BE2C (cell line): Measurements from ENCODE around the gene USP8. TPM values are rescaled to one million over a fixed set of nuclear protein-coding genes. Genes with fewer than 3 reads are reported as not detected.
"Not testable (repeated sequence)": the region's sequence is repeated elsewhere in the genome, so short reads cannot be mapped to it uniquely, and the experiment has no call there.

Experiments
- DNase-seq: peaks from one replicate; pipeline ENCODE4 v3.0.0-alpha.2; 2020
- H3K27me3 ChIP-seq: fragments of 250-450 bp; sonication (Bioruptor Pico); 2 replicates; pipeline ENCODE4 v1.5.1; 2020; ENCODE audit warnings: mild to moderate bottlenecking
- H3K36me3 ChIP-seq: fragments of 250-450 bp; sonication (Bioruptor Pico); 2 replicates; pipeline ENCODE4 v1.5.1; 2020; ENCODE audit warnings: mild to moderate bottlenecking
- H3K4me1 ChIP-seq: fragments of 250-450 bp; sonication (Bioruptor Pico); 2 replicates; pipeline ENCODE4 v1.5.1; 2020
- H3K4me3 ChIP-seq: 2 replicates; pipeline ENCODE4 v1.5.1; 2011; ENCODE audit warnings: low read depth, low read length
- H3K9me3 ChIP-seq: fragments of 250-450 bp; sonication (Bioruptor Pico); 2 replicates; pipeline ENCODE4 v1.5.1; 2020
- polyA plus RNA-seq: library from polyadenylated mRNA; unstranded; fragments of >200 nt; gene quantifications from one replicate; pipeline ENCODE4 v1.2.1, GENCODE V29; 2012; ENCODE audit warnings: low read depth, missing spikeins; ENCODE audit not compliant: insufficient read length, insufficient read depth
- TF ChIP-seq, protein P1 (sequence below): IDR thresholded peaks from 2 replicates; pipeline ENCODE4 v1.5.1; 2012; ENCODE audit warnings: mild to moderate bottlenecking, low read depth, low read length

The USP8 gene
- 25.1 TPM for polyA plus RNA-seq

DNA sequence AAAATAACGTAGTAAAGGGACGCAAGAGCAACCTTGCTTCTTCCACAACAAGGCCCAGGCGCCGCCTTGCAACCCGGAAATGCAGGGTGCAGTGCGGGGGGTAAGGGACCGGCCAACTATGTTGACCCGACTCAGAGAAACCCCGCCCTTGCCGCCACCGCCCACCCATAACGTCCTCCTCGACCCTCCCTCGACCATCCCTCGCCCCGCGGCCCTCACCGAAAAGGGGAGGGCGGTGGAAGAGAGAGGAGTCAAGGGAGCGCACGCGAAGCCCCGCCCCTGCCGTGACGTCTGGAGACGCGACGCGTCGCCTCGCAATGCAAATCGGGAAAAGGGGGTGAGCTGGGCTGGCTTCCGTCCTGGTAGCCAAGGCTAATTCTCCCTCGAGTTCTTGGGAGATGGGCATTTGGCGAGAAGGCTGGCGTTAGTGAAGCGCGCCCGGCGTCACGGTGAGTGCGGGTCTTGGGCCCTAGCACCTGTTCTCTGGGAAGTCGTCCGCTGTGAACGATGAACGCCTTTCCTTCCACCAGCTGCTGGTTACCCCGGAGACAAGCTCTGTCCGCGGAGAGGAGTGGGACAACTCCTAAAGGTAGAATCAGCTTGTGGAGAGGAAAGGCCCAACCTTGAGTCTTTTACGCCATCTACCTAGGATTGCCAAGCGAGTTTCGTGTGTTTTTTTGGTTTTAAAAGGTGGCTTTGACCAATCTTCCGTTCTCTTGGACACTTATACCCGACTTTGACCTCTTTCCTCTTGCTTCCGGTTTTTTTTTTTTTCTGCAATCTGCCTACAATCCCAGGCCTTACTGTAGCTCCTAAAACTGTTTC is at the start of gene USP8:
Gene USP8, plus strand, starts transcription at position 340 of the 825 bp plus-strand sequence. CDS start 14,669 bp downstream, outside the sequence.
- peak; percentile 99 for DNase-seq

DNA sequence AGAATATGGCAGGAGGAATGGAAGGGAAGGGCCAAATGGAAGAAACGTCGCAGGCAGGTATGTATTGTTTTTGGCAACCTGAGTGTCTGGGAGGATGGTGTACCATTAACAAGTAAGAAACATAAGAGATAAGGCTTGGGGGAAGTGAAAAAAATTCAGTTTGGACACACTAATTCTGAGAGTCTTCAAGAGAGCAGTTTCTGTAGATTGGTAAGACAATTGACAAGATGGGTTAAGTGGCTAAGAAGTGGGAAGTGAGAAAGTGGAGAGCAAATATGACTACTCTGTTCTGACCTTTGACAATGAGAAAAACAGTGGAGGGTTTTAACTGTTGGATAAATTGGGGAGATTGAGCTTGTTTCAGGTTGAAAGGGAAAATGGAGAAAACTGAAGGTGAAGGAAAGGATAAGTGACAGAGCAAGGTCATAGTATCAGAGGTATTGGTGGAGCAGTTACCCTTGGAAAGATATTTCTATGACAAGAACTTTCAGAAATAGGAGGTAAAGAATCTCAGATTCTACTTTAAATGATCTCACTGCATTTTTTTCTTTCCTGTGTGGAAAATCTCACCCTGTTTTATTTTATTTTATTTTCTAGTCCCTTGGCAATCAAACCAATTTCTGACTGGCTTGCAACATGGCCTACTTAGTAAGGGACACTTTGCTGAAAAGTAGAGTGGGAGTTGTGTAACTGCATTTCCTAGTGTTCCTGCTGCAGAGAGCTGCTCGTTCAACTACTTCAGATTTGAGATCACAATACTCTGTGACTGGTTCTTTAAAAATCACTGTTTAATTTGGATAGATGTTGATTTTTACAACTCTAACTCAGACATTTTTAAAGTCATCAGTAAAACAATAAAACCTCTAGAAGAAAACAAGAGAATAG is 46.1 kb upstream of the USP8 start:
- TF ChIP-seq, protein P1, sequence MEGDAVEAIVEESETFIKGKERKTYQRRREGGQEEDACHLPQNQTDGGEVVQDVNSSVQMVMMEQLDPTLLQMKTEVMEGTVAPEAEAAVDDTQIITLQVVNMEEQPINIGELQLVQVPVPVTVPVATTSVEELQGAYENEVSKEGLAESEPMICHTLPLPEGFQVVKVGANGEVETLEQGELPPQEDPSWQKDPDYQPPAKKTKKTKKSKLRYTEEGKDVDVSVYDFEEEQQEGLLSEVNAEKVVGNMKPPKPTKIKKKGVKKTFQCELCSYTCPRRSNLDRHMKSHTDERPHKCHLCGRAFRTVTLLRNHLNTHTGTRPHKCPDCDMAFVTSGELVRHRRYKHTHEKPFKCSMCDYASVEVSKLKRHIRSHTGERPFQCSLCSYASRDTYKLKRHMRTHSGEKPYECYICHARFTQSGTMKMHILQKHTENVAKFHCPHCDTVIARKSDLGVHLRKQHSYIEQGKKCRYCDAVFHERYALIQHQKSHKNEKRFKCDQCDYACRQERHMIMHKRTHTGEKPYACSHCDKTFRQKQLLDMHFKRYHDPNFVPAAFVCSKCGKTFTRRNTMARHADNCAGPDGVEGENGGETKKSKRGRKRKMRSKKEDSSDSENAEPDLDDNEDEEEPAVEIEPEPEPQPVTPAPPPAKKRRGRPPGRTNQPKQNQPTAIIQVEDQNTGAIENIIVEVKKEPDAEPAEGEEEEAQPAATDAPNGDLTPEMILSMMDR = no peak
- Histone ChIP-seq H3K27me3 (no peaks in the 10 kb centered on the region), H3K4me3 (no peak overlapping the region), H3K9me3 (no peaks in the 10 kb centered on the region), H3K36me3 (no peaks in the 10 kb centered on the region), H3K4me1 (no peaks in the 10 kb centered on the region)
- no peak for DNase-seq

More for the DNA sequence above, at the start of gene USP8:
- Histone ChIP-seq H3K27me3 (no peaks in the 10 kb centered on the region), H3K4me1 (no peaks in the 10 kb centered on the region), H3K9me3 (no peaks in the 10 kb centered on the region), H3K36me3 (no peaks in the 10 kb centered on the region; the same call in 1 of the 2 replicates), H3K4me3 (peak within 1 kb of the TSS; percentile 87)
- TF ChIP-seq, protein P1 = no peak

DNA sequence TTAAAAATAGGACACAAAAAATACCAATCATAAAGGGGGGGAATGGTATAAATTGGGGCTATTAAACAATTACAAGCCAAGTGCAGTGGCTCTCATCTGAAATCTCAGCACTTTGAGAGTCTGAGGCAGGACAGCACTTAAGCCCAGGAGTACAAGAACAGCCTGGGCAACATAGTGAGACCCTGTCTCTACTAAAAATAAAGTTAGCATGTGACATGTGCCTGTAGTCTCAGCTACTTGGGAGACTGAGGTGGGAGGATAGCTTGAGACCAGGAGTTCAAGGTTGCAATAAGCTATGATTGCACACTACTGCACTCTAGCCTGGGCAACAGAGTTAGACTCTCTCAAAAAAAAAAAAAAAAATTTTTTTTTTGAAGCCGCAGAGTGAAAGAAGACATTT is 45.4 kb upstream of the USP8 start:
- Histone ChIP-seq H3K4me1 (no peaks in the 10 kb centered on the region), H3K9me3 (no peaks in the 10 kb centered on the region), H3K36me3 (no peaks in the 10 kb centered on the region), H3K27me3 (no peaks in the 10 kb centered on the region), H3K4me3 (no peak overlapping the region)
- TF ChIP-seq, protein P1 = no peak
- no peak for DNase-seq

DNA sequence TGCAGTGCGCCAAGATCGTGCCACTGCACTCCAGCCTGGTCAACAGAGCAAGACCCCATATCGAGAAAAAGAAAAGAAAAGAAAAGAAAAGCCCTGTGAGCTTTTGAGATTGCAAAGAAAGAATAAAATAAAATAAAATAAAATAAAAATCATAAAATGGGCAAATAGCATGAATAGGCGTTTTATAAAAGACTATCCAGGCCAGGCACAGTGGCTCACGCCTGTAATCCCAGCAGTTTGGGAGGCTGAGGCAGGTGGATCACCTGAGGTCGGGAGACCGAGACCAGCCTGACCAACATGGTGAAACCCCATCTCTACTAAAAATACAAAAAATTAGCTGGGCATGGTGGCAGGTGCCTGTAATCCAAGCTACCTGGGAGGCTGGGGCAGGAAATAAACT is 44.8 kb upstream of the USP8 start:
- not testable (repeated sequence) for H3K27me3 ChIP-seq, H3K36me3 ChIP-seq, H3K4me1 ChIP-seq, H3K4me3 ChIP-seq, H3K9me3 ChIP-seq, DNase-seq

DNA sequence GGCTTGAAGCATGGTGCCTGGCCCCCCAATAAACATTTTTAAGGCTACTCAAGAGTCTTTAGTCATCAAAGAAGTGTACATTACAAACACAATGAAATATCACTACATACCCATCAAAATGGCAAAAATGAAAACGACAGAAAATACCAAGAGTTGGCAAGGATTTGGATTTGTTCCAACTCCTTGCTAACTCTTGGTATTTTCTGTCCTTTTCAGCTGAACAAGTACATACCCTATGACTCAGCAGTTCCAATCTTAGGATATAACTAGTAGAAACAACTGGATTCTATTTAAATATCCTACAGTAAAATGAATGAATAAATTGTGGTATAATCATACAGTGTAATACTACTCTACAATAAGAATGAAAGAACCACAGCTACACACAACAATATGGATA is 44.1 kb upstream of the USP8 start:
- Histone ChIP-seq H3K27me3 (no peaks in the 10 kb centered on the region), H3K36me3 (no peaks in the 10 kb centered on the region), H3K4me1 (no peaks in the 10 kb centered on the region), H3K9me3 (no peaks in the 10 kb centered on the region), H3K4me3 (no peak overlapping the region)
- no peak for DNase-seq
- TF ChIP-seq, protein P1 = no peak

DNA sequence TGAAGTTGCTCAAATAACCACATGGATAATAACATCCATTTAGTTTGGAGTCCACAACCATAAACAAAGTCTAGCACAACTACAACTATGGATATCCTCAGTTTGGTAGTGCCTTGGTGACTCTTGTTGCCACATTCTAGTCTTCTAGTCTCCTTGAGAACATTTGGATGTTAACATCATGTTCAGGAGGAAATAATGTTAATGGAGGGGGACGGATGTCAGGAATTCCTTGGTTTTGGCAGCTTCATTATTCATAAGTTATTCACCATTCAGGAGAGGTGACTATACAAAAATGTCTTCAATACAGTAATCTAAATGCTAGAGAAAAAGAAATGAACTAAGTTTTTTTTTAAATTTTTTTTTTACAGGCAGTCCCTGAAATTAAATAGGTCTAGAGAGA is 42.8 kb upstream of the USP8 start:
- Histone ChIP-seq H3K36me3 (no peaks in the 10 kb centered on the region), H3K4me1 (no peaks in the 10 kb centered on the region), H3K4me3 (no peak overlapping the region), H3K9me3 (no peaks in the 10 kb centered on the region), H3K27me3 (no peaks in the 10 kb centered on the region)
- DNase-seq = no peak
- TF ChIP-seq, protein P1 = no peak

DNA sequence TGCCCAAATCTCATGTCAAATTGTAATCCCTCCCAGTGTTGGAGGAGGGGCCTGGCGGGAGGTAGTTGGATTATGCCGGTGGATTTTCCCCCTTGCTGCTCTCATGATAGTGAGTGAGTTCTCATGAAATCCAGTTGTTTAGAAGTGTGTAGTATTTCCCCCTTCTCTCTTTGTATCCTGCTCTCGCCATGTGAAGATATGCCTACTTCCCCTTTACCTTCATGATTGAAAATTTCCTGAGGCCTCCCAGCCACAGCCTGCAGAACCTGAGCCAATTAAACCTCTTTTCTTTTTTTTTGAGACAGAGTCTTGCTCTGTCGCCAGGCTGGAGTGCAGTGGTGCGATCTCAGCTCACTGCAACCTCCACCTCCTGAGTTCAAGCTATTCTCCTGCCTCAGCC is 41.8 kb upstream of the USP8 start:
- H3K9me3 ChIP-seq, H3K4me3 ChIP-seq, H3K4me1 ChIP-seq, H3K27me3 ChIP-seq, H3K36me3 ChIP-seq, DNase-seq: not testable (repeated sequence)
